HG02943 (cell line): ENCODE data around the gene PNISR.
"Not testable (repeated sequence)": the region's sequence is repeated elsewhere in the genome, so short reads cannot be mapped to it uniquely, and the experiment has no call there.

Source experiments
- ATAC-seq: cut with Tn5 transposase; IDR thresholded peaks from one replicate; pipeline ENCODE4 v1.9.1; 2021; ENCODE audit warnings: mild to moderate bottlenecking, low read depth, moderate library complexity; ENCODE audit not compliant: unreplicated experiment

Gene PNISR, protein sequence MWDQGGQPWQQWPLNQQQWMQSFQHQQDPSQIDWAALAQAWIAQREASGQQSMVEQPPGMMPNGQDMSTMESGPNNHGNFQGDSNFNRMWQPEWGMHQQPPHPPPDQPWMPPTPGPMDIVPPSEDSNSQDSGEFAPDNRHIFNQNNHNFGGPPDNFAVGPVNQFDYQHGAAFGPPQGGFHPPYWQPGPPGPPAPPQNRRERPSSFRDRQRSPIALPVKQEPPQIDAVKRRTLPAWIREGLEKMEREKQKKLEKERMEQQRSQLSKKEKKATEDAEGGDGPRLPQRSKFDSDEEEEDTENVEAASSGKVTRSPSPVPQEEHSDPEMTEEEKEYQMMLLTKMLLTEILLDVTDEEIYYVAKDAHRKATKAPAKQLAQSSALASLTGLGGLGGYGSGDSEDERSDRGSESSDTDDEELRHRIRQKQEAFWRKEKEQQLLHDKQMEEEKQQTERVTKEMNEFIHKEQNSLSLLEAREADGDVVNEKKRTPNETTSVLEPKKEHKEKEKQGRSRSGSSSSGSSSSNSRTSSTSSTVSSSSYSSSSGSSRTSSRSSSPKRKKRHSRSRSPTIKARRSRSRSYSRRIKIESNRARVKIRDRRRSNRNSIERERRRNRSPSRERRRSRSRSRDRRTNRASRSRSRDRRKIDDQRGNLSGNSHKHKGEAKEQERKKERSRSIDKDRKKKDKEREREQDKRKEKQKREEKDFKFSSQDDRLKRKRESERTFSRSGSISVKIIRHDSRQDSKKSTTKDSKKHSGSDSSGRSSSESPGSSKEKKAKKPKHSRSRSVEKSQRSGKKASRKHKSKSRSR

DNA sequence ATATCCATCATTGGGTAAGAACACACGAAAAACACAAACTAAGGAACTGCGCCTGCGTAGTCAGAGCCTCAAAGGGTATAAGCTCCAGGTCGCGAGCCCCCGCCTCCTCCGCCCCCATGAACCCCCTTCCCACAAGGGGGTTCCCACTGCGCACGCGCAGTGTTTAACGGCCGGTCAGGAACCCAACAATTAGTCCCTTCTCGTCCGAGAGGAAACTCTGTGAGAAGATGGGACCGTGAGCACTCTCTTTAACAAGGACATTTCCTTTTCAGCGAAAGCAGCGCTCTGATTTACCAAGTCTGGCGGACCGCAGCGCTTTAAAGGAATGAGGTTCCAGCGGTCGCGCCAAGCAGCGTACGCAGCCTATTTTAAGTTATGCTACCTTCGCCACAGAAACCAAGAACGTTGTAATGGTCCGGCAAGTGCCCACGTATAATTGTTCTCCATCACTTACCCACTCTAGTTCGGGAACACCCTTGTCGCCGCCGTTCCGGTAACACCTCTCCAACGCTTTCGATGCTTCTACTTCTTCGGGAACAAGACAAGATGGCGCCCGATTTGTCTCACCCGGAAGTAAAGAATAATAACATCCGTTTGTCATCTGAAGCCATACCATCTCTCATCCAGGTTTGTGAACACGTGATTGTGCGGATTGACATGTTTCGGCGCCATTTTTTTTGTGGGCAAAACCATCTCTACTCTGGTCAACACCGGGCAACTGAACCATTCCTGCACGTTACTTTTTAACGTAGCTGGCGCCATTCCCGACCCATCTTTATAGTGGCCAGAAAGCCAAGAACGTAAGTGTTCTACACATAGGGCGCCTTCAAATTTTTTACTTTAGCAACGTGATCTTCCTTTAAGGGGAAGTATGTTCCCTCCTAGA is at the start of gene PNISR:
PNISR (minus strand) TSS at position 548 of the 886 bp plus-strand sequence. CDS start 10,649 bp downstream, outside the sequence.
- peak; percentile 91 for ATAC-seq

DNA sequence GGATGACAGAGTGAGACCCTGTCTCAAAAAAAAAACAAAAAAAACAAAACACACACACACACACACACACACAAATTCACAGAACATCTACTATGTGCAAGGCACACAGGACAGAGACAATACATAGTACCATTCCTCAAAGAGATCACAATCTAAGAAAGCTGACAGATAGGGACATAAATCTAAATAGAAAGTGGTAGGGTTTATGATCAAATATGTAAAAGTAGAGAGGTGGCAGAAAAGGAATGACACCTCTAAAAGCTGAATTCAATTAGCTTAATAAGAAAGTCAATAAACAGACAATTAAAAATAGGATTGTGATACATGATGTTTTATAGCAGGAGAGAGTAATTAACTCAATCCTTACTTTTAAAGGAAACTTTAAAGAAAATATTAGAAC is 48.6 kb upstream of the PNISR start:
- no peak for ATAC-seq

DNA sequence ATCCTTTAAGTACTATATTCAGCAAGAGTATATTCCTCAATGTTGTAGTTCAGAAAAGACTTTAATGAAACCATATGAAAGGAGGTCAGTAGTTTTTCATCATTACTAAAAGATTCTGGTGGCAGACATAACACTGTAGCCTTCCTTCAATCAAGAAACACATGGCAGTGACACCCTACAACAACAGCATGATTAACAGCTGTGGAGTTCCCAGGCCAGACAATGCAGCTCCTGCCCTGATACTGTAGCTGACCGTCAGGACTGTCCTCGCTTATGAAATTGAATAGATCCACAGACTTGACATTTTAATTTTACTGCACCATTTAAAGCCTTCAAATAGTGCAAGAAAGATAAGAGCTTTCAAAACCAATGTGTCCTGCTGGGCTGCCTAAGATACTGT is 46.5 kb upstream of the PNISR start:
- no peak for ATAC-seq

DNA sequence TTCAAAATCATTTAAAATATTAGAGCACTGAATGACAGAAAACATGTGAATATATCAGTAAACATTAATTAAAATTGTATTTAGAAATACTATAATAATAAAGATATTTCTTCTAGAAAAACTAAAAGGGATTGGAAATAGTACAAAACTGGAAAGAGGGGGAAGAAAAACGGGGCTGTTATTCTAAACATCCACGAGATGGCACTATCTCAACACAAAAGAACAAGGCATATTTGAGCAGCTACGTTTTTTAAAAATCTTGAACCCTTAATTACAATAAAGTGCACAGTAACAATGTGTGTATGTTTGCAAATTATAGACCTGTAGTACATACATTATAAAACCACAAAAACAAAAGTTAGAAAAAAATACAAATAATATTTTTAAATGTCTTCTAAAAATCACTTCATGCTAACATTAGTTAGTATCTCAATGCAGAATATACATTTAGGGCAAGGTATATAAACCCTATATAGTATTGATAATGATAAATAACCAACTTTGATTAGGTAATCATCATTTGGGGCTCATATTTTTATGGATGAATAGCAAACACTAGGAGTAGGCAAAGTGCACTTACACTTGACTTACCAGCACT is 42.5 kb upstream of the PNISR start:
- ATAC-seq: no peak

DNA sequence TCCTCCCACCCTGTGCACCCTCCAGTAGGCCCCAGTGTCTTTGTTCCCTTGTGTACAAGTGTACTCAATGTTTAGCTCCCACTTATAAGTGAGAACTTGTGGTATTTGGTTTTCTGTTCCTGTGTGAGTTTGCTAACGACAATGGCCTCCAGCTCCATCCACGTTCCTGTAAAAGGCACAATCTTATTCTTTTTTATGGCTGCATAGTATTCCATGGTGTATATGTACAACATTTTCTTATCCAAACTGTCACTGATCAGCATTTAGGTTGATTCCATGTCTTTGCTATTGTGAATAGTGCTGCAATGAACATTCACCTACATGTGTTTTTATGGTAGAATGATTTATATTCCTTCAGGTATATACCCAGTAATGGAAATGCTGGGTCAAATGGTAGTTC is 34.0 kb upstream of the PNISR start:
- ATAC-seq: not testable (repeated sequence)

DNA sequence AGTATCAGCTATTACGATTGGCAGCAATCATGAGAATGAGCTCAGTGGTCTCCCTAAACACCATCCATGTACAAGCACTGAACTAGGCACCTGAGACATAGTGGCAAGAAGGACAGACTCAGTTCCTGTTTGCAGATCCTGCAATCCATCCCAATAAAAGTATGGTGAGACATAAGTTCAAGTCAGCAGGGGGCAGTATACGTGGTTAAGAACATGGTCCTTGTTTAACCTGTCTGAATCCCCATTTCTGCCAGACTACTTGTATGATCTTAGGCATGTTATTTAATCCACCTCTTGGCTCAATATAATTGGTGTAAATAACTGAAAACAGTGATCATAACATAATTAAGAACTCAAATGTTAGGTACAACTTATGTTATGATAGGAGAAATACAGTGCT is 33.2 kb upstream of the PNISR start:
- ATAC-seq: no peak

DNA sequence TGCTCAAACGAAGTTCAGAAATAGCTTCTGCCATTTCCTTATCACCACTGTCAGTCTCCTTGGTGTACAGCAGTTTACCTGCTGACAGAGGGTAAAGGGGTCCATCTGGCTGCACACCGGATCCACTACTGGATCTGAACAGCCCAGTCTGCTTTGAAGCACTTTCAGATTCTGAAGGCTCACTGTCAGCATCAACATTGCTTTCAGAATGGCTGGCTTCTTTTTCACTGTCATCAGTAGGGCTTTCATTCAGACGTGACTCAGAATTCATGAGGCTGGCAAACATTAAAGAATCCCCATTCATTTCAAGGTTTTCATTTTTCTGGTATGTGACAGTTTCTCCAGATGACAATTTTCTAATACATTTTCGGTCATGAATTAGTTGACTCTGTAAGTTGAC is 21.0 kb upstream of the PNISR start:
- no peak for ATAC-seq

DNA sequence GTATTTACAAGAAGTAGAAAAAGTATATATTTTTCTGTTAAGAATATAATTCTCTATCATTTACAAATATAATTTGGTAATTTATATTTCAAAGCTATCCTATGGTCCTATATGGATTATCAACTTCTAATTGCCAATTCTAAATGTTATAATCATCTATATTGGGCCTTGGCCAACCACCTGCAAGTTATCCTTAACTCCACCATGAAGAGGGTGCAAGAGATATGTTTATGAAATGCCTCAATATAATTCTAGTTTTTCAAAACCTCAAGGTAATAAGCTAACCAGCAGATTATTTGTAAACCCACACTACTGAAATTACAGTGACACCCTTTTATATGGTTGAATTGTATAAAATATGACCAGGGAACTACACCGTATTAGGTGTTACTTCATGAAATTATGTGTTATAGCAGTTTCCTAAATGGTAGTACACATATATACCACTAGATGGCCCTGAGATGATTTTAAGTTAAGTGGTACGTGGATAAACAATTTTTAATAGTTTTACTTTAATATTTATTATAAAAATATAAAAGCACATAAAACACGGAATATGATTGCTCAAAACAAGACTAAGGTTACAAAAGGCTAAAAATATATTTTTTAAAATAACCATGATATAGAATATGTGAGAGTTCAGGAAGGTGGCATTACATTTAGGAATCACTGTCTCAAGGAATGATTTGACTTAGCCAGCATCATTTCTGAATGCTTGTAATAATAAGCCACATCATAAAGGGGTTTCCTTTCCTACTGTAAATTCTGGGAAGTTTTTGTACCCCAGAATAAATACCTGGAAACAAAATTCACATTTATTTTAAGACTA is 9.8 kb upstream of the PNISR start:
- ATAC-seq: peak; percentile 83

DNA sequence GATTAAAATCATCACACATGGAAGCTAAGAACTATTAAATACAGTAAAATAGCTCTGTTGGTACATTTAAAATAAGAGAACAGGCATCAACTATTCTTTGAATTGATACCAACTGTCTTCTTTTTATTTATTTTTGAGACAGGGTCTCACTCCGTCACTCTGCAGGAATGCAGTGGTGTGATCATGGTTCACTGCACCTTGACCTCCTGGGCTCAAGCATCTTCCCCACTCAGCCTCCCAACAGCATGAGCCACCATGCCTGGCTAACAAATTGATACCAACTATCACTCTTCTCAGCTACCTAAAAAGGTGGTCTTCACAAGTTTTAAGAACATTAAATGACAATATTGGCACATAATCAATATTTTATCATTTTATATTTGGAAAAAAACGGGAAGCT is 7.8 kb upstream of the PNISR start:
- no peak for ATAC-seq

DNA sequence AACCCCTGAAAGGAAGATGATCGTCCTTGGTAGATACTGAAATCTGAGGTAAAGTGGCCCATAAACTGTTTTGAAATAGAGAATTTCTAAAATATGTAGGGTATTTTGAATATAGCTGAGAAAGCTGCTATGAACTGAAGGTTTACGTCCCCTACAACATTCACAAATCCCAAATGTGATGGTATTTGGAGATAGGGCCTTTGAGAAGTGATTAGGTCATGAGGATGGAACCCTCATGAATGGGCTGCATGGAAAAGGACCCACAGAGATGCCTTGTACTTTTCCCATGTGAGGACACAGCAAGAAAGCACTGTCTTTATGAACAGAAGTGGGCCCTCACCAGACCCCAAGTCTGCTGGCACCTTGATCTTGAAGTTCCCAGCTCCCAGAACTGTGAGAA is 6.8 kb upstream of the PNISR start:
- ATAC-seq: no peak

DNA sequence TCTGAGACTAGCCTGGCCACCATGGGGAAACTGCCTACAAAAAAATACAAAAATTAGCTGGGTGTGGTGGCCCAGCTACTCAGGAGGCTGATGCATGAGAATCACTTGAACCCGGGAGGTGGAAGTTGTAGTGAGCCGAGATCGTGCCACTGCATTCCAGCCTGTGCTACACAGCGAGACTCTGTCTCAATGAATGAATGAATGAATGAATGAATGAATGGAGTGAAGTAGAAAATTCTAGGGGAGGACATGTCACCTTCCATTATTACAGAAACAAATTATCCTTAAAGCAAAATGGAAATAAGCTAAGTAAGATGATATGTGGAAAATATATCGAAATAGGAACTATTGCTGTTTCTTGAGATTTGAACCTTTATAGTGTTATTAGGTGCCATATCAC is 2.9 kb upstream of the PNISR start:
- ATAC-seq: no peak

DNA sequence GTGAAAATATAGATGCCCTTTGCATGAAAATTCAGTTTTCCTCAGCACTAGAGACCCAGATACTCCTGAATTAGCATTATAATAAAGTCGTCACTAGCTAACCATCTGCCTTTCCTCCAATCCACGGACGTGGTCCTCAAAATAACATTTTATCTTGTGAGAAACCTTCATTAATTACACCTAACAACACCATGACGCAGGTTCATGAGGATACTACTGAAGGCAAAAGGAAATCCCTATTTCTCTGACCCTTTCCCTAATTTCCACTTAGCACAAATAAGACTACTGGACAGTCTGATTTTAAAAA is 1.3 kb upstream of the PNISR start:
- ATAC-seq: no peak

DNA sequence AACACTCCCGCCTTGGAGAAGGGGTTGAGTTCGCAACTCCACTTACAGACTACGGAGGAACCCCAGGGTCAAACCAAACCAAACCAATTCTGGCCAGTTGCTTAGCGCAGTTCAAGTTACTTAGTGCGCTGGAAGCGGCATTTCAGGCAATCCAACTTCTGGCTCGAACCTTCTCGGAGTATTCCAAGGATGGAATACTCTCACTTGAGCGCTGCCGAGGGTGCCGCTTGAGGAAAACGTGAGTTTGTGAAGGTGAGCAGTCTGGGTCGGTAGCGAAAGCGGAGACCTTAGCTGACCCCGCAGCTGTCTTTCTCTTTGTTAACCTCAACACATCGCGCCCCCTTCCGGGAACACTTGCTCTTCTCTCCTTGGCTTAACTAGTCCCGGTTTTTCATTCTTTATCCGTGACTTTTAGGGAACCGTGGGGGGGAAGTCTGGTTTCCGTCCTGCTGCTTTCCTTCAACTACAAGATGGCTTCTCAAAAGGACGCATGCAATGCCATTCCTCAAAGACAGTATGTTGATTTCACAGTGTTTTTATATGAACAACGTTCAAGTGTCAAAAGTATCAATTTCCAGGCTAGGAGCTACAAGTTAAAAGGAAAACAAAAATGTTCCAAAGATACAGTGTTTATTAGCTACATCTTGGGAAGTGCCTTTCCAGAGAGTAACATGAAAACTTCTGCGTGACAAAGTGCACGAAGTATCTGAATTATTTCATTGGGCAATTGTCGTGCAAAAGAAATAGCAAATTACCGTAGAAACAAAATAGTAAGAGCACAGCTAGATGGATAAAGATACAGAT is 741 bp upstream of the PNISR start:
- ATAC-seq: peak; percentile 58

DNA sequence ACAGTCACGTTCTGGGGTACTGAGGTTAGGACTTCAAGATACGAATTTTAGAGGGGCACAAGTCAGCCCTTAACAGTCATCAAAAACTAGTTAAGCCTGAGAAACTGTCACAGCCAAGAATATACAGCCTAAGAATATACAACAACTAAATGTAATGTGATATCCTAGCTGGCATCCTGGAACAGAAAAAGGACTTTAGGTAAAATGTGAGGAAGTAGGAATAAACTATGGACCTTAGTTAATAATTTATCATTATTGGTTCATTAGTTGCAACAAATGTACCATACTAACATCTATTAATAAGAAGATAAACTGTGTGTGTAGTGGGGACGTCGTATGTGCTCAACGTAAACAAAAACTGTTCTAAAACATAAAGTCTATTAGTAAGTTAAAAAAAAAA is 1.1 kb downstream of the PNISR start:
- no peak for ATAC-seq

DNA sequence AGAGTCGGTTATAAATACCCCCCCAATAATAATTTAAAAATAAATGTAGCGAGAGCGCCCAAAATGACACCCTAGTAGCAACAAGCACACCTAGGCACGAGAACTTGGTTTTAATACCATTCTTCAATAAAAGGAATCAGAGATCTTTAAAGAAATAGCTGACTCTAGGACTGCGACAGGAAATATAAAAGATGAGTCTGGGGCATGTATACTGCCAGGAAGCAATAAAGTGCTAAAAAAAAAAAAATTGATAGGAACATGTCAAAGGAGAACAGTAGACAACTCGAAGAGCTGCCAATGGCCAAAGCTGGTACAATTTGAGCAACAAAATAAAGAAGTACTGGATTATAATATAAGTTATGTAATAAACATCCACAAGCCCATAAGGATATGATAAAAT is 2.2 kb downstream of the PNISR start:
- no peak for ATAC-seq

DNA sequence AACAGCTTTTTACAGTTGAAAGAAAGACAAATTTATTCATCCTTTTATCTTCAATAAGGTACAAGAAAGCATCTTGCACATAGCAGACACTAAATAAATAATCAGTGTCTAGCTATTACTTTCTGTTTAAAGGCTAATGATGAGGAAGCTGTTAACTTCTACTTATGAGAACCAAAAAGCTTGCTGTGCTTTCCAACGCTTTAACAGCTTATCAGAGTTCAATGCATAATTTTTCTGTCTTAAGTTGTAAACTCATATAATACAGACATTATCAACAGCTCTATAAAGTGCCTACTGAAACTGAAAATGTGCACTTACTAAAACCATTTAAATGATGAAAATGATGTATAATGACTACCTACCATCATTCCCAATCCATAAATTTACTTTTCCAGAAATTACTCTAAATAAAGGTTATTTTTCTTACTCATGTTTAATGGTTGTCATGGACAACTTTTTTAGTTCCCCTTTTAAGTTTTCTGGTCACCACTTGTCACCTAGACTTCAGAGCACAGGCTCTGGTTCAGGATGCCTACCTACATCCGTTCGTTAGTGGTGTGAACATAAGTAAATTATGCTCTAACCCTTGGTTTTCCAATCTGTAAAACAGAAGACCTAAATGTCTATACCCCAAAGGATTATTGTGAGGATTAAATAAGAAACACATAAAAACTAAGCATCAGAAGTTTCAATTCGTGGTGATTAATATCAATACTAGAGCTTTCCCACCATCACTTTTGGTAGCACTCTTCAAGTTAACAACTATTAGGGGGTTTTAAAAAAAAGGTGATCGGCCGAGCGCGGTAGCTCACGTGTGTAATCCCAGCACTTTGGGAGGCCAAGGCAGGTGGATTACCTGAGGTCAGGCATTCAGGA is 8.0 kb downstream of the PNISR start:
- ATAC-seq: peak; percentile 80

DNA sequence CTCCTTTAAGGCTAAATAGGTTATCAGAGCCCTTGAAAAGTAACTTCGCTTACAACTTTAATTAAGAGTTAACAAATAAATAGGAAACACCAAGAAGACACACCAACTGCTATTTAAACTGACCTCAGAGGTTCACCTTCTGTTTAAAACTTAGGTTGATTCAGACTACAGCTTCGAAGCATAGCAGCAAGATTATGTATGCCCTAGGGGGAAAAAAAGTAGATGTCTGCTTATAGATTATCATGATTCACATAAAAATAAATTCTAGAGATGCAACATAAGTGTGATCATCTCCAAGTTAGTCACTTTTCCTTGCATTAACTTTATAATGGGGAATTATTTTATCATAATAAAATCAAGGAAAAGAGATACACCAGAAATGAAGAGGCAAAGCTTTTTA is 8.9 kb downstream of the PNISR start:
- no peak for ATAC-seq

DNA sequence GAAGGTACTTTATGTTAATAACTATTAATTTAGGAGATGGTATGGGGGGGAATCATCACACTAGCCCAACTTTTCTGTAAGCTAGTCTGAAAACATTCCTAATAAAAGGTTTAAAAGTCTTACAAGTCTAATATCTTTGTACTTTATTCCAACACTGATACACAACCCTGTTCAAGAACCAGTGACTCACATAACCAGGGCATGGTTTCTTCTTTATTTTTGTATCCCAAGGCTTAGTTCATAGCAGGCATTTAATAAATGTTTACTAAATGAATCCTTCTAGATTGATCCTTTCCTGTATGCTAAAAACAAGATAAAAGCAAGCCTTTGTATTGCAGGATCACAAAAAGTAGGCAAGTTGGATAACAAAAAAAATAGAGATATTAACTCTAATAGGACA is 9.7 kb downstream of the PNISR start:
- no peak for ATAC-seq
